ENCODE results near the gene RNPS1. TPM values are rescaled to one million over a fixed set of nuclear protein-coding genes. Genes with fewer than 3 reads are reported as not detected.
A peak's percentile ranks its signal among the peaks of the same experiment; 100 is the strongest.

The RNPS1 gene
- total RNA-seq, 1 donor from 2014 or later: 98.6 TPM

- ATAC-seq: no peak
- Histone ChIP-seq H3K36me3 (peaks cover 87% of the 10 kb centered on the region), H3K4me1 (no peaks in the 10 kb centered on the region), H3K27ac (no peak overlapping the region), H3K4me3 (no peak overlapping the region), H3K27me3 (ENCODE audit: low read depth) (no peaks in the 10 kb centered on the region), H3K9me3 (no peaks in the 10 kb centered on the region)
- DNase-seq: no peak
- intact Hi-C loops (cut with DNase I): no loop called here
- TF ChIP-seq CTCF (IDR thresholded peaks at IDR 0.05): no peak
Measured at GRCh38 chr16:2285731-2286191, 17.8 kb upstream of the RNPS1 start.

GRCh38 chr16:2284797-2285576, 17.1 kb upstream of the RNPS1 start:
- Histone ChIP-seq H3K4me1 (no peaks in the 10 kb centered on the region), H3K9me3 (no peaks in the 10 kb centered on the region), H3K27ac (no peak overlapping the region), H3K27me3 (ENCODE audit: low read depth) (no peaks in the 10 kb centered on the region), H3K4me3 (no peak overlapping the region), H3K36me3 (peaks cover 87% of the 10 kb centered on the region)
- ATAC-seq (peak in 1 of 2 donors; percentile 1), DNase-seq (no peak)
- intact Hi-C loops (cut with DNase I): no loop called here
- TF ChIP-seq CTCF (IDR thresholded peaks at IDR 0.05): no peak

DNA sequence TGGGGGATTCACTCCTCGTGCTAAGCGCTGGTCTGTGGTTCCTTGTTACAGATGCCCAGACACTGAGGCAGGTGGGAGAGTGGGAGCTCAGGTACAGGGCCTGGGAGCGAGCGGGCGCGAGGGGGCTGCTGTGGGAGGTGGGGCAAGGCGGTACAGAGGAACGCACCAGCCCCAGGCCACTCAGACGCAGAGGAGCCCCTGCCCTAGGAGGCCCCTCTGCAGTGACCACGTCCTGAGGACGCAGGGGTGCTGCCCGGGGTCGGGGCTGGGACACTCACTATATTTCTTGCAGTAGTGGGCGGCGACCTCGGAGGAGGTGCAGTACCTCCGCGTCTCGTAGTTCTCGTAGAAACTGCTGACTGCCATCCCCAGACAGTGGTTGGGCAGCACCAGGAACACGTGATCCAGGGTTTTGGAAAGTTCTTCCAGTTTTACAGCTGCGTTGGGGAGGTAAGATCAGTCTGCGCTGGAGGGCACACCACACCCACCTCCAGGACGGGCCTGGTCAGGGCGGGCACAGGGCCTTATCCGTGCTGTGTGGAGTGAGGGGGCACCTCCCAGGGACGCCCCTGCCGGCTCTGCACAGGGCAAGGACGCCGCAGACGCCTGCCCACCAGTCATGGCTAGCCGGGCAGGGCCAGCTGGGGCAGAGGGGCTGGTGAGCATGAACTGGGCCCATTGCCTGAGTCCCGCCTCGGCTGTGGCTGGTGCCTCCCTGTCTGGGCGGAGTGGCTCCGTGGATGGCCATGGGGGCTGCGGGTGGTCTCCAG, 16.3 kb upstream of the RNPS1 start:
- H3K27me3 ChIP-seq (ENCODE audit: low read depth): no peaks in the 10 kb centered on the region
- ATAC-seq (no peak), DNase-seq (no peak)
- H3K36me3 ChIP-seq: peaks cover 89% of the 10 kb centered on the region
- no peak for TF ChIP-seq CTCF (IDR thresholded peaks at IDR 0.05)
- H3K27ac ChIP-seq: no peak overlapping the region
- no peaks in the 10 kb centered on the region for H3K9me3 ChIP-seq
- H3K4me3 ChIP-seq: no peak overlapping the region
- intact Hi-C loops (cut with DNase I): no loop called here
- H3K4me1 ChIP-seq: no peaks in the 10 kb centered on the region

DNA sequence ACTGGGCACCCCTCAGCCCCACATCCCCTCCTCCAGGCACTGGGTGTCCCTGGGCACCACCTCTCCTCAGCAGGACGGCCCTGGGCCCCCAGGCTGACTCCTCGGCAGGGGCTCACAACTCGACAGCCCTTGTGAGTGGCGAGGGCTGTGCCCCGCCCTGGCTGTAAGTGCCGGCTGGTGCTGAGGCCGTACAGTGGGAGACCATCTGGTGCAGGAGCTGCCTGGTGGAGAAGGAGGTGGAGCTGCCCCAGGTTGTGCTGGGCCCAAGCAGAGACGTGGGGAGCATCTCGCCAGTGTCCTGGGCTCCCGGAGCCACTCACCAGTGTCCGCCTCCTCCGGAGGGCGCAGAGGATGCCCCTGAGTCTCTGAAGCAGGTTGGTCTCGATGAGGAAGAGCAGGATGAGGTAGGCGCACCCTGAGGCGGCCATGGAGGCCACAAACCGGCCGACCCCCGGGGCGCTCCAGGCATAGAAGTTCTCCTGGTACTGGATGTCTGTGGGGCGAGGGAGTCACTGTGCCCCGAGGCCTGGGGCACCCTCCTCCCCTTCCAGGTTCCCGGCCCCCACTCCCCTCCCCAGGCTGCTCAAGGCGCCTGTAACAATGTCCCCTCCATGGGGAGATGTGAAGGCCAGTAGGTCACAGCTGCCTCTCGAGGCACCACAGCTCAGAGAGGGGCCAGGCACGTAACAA, 15.1 kb upstream of the RNPS1 start:
- Histone ChIP-seq H3K4me1 (no peaks in the 10 kb centered on the region), H3K27me3 (ENCODE audit: low read depth) (no peaks in the 10 kb centered on the region), H3K27ac (no peak overlapping the region), H3K9me3 (no peaks in the 10 kb centered on the region), H3K4me3 (no peak overlapping the region), H3K36me3 (peaks cover 89% of the 10 kb centered on the region)
- intact Hi-C loops (cut with DNase I): no loop called here
- DNase-seq: no peak
- TF ChIP-seq CTCF (IDR thresholded peaks at IDR 0.05): no peak
- ATAC-seq: no peak

DNA sequence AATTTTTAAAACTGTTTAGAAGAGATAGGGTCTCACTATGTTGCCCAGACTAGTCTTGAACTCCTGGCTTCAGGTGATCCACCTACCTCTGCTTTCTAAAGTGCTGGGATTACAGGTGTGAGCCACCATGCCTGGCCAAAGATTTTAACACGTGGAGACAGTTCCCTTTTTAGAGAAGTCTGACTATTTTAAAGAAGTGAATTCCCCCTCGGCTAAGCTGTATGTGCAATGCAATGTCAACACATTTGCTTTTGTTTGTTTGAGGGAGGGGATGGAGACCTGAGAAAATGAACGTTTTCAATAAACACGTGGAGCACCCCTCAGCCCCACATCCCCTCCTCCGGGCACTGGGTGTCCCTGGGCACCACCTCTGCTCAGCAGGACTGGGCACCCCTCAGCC, 14.3 kb upstream of the RNPS1 start:
- no peak overlapping the region for H3K27ac ChIP-seq
- intact Hi-C loops (cut with DNase I): no loop called here
- DNase-seq: no peak
- ATAC-seq: no peak
- no peaks in the 10 kb centered on the region for H3K9me3 ChIP-seq
- no peaks in the 10 kb centered on the region for H3K4me1 ChIP-seq
- no peaks in the 10 kb centered on the region for H3K27me3 ChIP-seq (ENCODE audit: low read depth)
- no peak overlapping the region for H3K4me3 ChIP-seq
- TF ChIP-seq CTCF (IDR thresholded peaks at IDR 0.05): no peak
- H3K36me3 ChIP-seq: peaks cover 89% of the 10 kb centered on the region
